Heart left ventricle (tissue), 13 donors: ENCODE measurements around the gene RNU7-1.

ENCODE experiments used
- POLR2A ChIP-seq, 2 donors: fragments of 450-650 bp; IDR thresholded peaks; one replicate each; pipeline ENCODE4 v1.6.1; 2017; ENCODE audit warnings: antibody characterized with exemption in 2 of 2, mild to moderate bottlenecking in 2 of 2, moderate library complexity in 2 of 2
- TF ChIP-seq, protein P1 (sequence below), 12 donors: fragments of 200-600 bp; sonication (generic) in 4 of 12; IDR thresholded peaks; one replicate each; pipeline versions ENCODE4 v1.5.0 to v1.8.0; 2018 to 2022; ENCODE audit warnings: antibody characterized with exemption in 12 of 12, mild to moderate bottlenecking in 5 of 12
- donor health status: ischemic (EF 13 %, LVEDD 7.1; RV severe dilation, severe dysfunction).
- donor health status: DM: no; HTN: yes; CAD: no.
- donor health status: DM: no; HTN: no; CAD: no.
- donor health status: ischemic (EF 25% LVEDD 6.9; RV normal size, moderate dysfunction).
- donor health status: ischemic (EF 25% LVEDD 5.7; RV mildly dilated, moderate dysfunction).
- donor health status: ischemic (EF 35%, LVEDD 5.7; RV mildly dilated, moderate dysfunction).
- donor health status: nonischemic (EF 11% LVEDD 7.7; RV severe dilation, severe dysfunction).
- donor health status: DM: yes; HTN: yes; CAD: no.
- donor health status: PGD.
- donor health status: ischemic (EF 29% LVEDD 5.4; RV normal size, mild dysfunction).
- donor health status: nonischemic (EF 23%, LVEDD 6.1; RV moderate dilation, normal function).

DNA sequence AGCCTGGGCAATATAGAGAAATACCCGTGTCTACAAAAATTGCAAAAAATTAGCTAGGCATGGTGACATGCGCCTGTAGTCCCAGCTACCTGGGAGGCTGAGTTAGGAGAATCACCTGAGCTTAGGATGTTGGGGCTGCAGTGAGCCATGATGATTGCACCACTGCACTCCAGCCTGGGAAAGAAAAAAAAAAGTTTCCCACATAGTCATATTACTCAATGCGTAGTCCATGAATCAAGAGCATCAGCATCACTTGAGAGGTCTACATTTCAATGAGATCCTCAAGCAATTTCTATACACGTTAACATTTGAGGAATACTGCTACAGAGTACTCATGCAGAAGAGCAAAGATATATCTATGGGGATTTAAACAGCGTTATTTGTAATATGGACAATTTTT is 44.2 kb upstream of the RNU7-1 start:
- TF ChIP-seq, protein P1, sequence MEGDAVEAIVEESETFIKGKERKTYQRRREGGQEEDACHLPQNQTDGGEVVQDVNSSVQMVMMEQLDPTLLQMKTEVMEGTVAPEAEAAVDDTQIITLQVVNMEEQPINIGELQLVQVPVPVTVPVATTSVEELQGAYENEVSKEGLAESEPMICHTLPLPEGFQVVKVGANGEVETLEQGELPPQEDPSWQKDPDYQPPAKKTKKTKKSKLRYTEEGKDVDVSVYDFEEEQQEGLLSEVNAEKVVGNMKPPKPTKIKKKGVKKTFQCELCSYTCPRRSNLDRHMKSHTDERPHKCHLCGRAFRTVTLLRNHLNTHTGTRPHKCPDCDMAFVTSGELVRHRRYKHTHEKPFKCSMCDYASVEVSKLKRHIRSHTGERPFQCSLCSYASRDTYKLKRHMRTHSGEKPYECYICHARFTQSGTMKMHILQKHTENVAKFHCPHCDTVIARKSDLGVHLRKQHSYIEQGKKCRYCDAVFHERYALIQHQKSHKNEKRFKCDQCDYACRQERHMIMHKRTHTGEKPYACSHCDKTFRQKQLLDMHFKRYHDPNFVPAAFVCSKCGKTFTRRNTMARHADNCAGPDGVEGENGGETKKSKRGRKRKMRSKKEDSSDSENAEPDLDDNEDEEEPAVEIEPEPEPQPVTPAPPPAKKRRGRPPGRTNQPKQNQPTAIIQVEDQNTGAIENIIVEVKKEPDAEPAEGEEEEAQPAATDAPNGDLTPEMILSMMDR (IDR thresholded peaks at IDR 0.05): no peak
- TF ChIP-seq POLR2A (IDR thresholded peaks at IDR 0.05): no peak
